NOMO-1 treated with DMSO at 0.1 percent for 48 hours (cell line): ENCODE data around the gene GCDH.

Experiments used
- DNase-seq: peaks from one replicate; lab custom pipeline; 2025; ENCODE audit not compliant: unreplicated experiment; lab: John Stamatoyannopoulos, UW

The GCDH gene

DNA sequence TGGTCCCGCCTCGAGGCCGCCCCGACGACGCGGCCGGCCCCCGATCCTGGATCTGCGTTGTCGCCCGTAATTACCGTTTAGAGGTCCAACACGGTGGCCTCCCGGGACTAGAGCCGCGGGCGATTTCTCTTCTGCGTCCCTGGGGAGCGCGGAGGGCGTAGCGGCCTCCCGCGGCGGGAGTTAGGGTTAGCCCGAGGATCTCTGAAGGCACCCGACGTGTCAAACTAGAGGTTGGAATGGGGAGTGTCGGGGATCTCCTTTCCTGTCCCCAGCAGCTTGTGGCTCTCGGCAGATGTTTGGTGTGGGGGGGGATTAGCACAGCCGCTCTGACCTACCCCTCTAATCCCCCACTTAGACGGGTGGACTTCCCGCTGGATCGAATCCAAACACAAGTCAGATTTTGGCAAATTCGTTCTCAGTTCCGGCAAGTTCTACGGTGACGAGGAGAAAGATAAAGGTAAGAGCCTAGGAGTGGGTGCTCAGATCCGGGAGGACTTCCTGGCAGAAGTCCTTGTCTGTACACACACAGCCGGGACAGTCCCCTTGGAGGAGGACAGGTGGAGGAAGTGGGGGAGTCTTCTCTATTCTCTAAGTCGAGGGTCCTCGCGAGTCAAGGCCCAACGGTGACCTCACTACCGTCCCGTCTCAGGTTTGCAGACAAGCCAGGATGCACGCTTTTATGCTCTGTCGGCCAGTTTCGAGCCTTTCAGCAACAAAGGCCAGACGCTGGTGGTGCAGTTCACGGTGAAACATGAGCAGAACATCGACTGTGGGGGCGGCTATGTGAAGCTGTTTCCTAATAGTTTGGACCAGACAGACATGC is 48.0 kb downstream of the GCDH start:
- peak; percentile 22 for DNase-seq

DNA sequence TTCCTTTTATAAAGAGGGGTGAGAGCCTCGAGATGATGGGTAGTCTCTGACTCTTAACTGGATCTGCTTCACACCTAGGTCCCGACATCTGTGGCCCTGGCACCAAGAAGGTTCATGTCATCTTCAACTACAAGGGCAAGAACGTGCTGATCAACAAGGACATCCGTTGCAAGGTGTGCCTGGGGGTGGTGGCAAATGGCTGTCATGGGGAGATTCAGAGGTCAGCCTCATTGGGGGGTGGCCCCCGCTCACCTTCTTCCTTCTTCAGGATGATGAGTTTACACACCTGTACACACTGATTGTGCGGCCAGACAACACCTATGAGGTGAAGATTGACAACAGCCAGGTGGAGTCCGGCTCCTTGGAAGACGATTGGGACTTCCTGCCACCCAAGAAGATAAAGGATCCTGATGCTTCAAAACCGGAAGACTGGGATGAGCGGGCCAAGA is 49.0 kb downstream of the GCDH start:
- no peak for DNase-seq

DNA sequence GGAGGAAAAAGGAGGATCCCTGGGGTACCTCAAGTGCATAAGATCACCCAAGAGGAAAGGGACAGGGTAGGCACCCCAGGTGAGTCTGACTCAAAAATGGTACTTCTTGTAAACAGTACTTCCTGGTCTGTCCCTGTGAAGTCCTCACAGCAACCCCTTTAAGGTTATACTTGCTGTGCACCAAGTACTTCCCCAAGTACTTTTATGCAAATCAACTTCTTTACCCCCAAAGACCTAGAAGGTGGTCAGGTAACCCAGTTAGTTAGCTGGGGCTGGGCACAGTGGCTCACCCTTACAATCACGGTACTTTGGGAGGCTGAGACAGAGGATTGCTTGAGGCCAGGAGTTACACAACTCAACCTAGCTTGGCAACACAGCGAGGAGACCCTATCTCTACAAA is 49.9 kb downstream of the GCDH start:
- no peak for DNase-seq

DNA sequence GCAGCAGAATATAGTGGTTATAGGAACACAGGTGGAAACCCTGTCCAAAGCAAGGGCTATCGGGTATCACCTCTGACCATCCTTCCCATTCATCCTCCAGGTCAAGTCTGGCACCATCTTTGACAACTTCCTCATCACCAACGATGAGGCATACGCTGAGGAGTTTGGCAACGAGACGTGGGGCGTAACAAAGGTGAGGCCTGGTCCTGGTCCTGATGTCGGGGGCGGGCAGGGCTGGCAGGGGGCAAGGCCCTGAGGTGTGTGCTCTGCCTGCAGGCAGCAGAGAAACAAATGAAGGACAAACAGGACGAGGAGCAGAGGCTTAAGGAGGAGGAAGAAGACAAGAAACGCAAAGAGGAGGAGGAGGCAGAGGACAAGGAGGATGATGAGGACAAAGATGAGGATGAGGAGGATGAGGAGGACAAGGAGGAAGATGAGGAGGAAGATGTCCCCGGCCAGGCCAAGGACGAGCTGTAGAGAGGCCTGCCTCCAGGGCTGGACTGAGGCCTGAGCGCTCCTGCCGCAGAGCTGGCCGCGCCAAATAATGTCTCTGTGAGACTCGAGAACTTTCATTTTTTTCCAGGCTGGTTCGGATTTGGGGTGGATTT is 52.6 kb downstream of the GCDH start:
- no peak for DNase-seq

DNA sequence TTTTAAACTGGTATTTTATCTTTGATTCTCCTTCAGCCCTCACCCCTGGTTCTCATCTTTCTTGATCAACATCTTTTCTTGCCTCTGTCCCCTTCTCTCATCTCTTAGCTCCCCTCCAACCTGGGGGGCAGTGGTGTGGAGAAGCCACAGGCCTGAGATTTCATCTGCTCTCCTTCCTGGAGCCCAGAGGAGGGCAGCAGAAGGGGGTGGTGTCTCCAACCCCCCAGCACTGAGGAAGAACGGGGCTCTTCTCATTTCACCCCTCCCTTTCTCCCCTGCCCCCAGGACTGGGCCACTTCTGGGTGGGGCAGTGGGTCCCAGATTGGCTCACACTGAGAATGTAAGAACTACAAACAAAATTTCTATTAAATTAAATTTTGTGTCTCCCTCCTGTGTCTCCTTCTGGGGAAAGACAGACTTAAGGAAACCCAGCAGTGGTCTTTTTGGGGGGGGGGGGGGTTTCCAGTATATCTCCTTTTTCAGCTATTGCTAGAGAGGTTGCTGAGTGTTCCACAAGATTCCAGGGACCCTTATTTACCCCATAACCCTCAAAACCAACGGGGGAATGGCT is 53.2 kb downstream of the GCDH start:
- DNase-seq = no peak

DNA sequence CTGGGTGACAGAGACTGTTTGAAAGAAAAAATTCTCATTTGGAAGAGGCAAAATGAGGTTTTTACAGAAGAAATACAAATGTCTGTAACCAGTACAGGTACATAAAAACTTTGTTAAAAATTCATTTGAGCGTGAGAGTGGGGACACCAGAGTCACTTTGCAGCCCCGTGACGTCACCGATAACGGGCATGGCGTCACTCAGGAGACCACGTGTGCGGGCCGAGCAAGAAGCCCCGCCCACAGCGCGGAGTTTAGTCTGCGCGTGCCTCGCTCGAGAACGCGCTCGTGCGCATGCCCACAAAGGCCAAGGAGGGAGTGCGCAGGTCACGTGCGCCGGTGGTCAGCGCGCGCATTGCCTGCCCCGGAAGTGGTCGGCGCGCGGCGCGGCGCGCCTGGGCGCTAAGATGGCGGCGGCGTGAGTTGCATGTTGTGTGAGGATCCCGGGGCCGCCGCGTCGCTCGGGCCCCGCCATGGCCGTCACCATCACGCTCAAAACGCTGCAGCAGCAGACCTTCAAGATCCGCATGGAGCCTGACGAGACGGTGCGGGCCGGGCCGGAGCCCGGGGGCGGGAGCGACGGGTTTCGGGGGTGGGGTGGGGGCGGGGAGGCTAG is 54.6 kb downstream of the GCDH start, which contains the start of gene RAD23A:
TSS of gene RAD23A (plus strand) at position 384 of the 613 bp plus-strand sequence. CDS start at position 471, 87 bp downstream.
- peak; percentile 91 for DNase-seq

DNA sequence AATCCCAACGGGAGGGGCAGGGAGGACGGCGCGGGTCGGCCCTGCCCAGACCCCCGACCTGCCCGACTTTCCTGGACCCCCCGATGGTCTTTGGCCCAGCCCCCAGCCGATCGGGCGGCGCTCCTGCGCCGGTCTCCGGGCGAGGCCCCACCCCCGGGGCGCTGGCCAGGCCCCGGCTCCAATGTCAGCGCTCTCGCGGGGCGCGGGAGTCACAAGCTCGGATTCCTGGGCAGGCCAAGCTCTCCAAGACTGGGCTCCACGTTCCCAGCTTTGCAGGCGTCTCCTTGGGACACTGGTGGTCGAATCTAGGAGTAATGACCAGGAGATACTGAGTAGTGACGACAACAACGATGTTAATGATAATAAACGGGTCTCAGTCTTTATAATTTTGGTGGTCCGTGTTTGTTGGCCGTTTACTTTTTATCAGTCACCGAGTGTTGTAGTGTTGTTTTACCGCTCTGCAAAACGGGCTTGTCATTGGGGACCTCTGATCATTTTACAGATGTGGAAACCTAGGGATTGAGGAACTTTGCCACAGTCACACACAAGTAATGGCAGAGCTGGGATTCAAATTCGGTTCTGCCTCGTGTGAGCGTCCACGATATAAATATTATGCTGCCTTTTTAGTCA is 55.2 kb downstream of the GCDH start:
- peak; percentile 43 for DNase-seq

DNA sequence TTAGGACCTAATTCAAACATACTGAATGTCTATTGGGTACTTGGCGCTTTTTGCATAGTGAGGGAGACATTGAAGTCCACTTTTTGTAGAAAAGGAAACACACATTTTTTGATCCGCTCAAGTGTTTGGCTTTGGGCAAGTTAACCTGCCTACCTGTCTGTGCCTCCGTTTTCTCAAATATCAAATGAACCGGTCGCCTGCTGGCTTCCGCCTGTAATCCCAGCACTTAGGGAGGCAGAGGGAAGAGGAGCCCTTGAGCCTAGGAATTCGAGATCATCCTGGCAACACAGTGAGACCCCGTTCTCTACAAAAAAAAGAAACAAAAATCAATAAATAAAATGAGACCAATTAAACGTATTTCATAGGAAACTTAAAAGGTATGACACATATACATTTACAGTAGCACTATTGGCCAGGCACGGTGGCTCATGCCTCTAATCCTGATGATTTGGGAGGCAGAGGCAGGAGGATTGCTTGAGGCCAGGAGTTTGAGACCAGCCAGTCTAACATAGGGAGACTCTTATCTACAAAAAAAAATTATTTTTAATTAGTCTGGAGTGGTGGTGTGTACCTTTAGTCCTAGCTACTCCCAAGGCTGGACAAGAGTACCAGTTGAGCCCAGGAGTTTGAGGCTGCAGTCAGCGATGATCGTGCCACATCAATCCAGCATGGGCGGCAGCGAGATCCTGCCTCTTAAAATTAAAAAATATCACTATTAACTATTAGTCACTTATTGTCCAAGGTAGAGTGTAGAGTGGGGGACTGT is 56.0 kb downstream of the GCDH start:
- no peak for DNase-seq

DNA sequence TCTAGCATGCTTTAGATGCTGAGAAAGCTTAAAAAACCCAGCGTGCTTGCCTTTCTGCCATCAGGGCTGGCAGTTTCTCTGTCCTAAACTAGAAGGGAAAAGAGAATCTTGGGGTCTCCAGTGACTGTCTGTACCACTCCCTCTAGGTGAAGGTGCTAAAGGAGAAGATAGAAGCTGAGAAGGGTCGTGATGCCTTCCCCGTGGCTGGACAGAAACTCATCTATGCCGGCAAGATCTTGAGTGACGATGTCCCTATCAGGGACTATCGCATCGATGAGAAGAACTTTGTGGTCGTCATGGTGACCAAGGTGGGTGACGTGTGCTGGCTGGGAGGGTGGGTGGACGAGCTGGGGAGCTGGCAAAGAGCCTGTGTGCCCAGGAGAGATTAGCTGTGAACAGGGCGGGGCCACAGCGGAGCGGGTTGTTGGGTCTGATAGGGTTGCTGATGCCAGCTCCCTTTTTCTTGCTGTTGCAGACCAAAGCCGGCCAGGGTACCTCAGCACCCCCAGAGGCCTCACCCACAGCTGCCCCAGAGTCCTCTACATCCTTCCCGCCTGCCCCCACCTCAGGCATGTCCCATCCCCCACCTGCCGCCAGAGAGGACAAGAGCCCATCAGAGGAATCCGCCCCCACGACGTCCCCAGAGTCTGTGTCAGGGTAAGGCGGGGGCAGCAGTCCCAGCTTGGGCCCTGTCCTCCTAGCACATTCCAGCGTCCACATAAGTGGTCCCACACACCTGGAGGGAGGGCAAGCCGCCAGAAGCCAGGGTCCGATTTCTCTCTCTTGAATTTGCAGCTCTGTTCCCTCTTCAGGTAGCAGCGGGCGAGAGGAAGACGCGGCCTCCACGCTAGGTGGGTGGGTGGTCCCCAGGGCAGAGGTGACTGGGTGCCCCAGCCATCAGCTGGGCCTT is 57.0 kb downstream of the GCDH start:
- DNase-seq = no peak

DNA sequence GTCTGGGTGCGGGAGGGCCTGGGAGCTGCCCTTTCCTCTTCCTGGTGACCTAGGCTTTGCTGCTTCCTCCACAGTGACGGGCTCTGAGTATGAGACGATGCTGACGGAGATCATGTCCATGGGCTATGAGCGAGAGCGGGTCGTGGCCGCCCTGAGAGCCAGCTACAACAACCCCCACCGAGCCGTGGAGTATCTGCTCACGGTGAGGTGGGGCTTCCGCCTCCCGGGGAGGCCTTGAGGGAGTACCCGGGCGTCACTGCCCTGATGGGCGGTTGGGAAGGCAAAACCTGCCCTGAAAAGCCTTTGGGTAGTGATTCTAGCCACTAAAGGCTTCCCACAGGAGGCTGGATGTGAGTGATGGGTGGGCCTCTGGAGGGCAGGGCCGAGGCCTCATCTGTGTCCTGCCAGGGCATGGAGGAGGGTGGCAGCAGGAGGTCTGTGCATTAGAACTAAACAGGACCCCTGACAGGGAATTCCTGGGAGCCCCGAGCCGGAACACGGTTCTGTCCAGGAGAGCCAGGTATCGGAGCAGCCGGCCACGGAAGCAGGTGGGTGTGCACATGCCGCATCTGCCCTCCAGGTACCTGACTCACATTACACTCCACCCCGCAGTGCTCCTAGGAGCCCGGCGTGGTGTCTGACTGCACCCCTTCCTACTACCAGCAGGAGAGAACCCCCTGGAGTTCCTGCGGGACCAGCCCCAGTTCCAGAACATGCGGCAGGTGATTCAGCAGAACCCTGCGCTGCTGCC is 57.8 kb downstream of the GCDH start:
- no peak for DNase-seq
